Colonic mucosa (tissue), 4 donors: ENCODE measurements around the gene WDSUB1. TPM values are rescaled to one million over a fixed set of nuclear protein-coding genes. Genes with fewer than 3 reads are reported as not detected.

Experiments
- DNase-seq: peaks from one replicate; pipeline ENCODE4 v3.0.0-alpha.2; 2020
- H3K27ac ChIP-seq: fragments of 200-600 bp; one replicate; pipeline ENCODE4 v1.8.0; 2021
- H3K27me3 ChIP-seq: fragments of 200-600 bp; one replicate; pipeline ENCODE4 v1.8.0; 2021
- H3K36me3 ChIP-seq: fragments of 200-600 bp; one replicate; pipeline ENCODE4 v1.8.0; 2021
- H3K4me1 ChIP-seq: fragments of 200-600 bp; one replicate; pipeline ENCODE4 v1.8.0; 2021; ENCODE audit warnings: mild to moderate bottlenecking
- H3K4me3 ChIP-seq: fragments of 200-600 bp; one replicate; pipeline ENCODE4 v1.8.0; 2021
- H3K9ac ChIP-seq, 2 donors: one replicate each; pipeline ENCODE4 v1.7.0; 2013; ENCODE audit warnings: control low read depth in 2 of 2, low read depth in 2 of 2, low read length in 2 of 2
- H3K9me3 ChIP-seq: fragments of 200-600 bp; one replicate; pipeline ENCODE4 v1.8.0; 2021
- CTCF ChIP-seq: fragments of 200-600 bp; IDR thresholded peaks from one replicate; pipeline ENCODE4 v1.8.0; 2022; ENCODE audit warnings: antibody characterized with exemption, mild to moderate bottlenecking
- intact Hi-C: fragments of 100-400 bp; cut with DNase I; formaldehyde crosslinking; loops from one replicate; pipeline ENCODE4 v1.14.1; 2022
- total RNA-seq, 2 donors: library from RNA; stranded (reverse); fragmentation: NEBNext Ultra II Directional in 1 of 2; extraction: Animal tissue kit (Norgen Biotek cat#: 25700) in 1 of 2; gene quantifications; one replicate each; pipeline ENCODE4 v1.2.1, GENCODE V29; 2021
- donor health status: healthy.
- donor health status: DM: no; HTN: no; CAD: no.
- donor health status: DM: no; HTN: no; CAD: no.

Gene WDSUB1
- total RNA-seq, 2 donors from 2014 or later, result 7.2 to 7.5 TPM

- Histone ChIP-seq H3K36me3 (no peaks in the 10 kb centered on the region), H3K27ac (no peak overlapping the region), H3K9me3 (no peaks in the 10 kb centered on the region), H3K4me1 (no peaks in the 10 kb centered on the region), H3K9ac (no peak overlapping the region), H3K4me3 (no peak overlapping the region), H3K27me3 (no peaks in the 10 kb centered on the region)
- no peak for TF ChIP-seq CTCF
- intact Hi-C loops, result no loop called here
- no peak for DNase-seq
Measured at GRCh38 chr2:159300586-159300985, 14.1 kb upstream of the WDSUB1 start.

- DNase-seq, result no peak
- intact Hi-C loops, result no loop called here
- H3K27ac ChIP-seq, result no peak overlapping the region
Measured at GRCh38 chr2:159298967-159299366, 12.5 kb upstream of the WDSUB1 start.

GRCh38 chr2:159297042-159297707 is 10.7 kb upstream of the WDSUB1 start:
- Histone ChIP-seq H3K27ac (no peak overlapping the region), H3K27me3 (no peaks in the 10 kb centered on the region), H3K4me1 (no peaks in the 10 kb centered on the region), H3K4me3 (no peak overlapping the region), H3K9me3 (no peaks in the 10 kb centered on the region), H3K9ac (no peak overlapping the region), H3K36me3 (no peaks in the 10 kb centered on the region)
- intact Hi-C loops, result no loop called here
- TF ChIP-seq CTCF, result no peak
- DNase-seq, result no peak

More at GRCh38 chr2:159298967-159299366, 12.5 kb upstream of the WDSUB1 start:
- no peak overlapping the region for H3K4me3 ChIP-seq
- no peaks in the 10 kb centered on the region for H3K27me3 ChIP-seq
- H3K36me3 ChIP-seq, result no peaks in the 10 kb centered on the region
- no peaks in the 10 kb centered on the region for H3K9me3 ChIP-seq
- TF ChIP-seq CTCF, result no peak
- no peak overlapping the region for H3K9ac ChIP-seq
- no peaks in the 10 kb centered on the region for H3K4me1 ChIP-seq

GRCh38 chr2:159292157-159292556 is 5.7 kb upstream of the WDSUB1 start:
- H3K4me1 ChIP-seq, result no peaks in the 10 kb centered on the region
- H3K9me3 ChIP-seq, result no peaks in the 10 kb centered on the region
- no peak overlapping the region for H3K27ac ChIP-seq
- intact Hi-C loops, result no loop called here
- no peaks in the 10 kb centered on the region for H3K27me3 ChIP-seq
- no peak overlapping the region for H3K9ac ChIP-seq
- H3K36me3 ChIP-seq, result no peaks in the 10 kb centered on the region
- no peak overlapping the region for H3K4me3 ChIP-seq
- no peak for TF ChIP-seq CTCF
- DNase-seq, result no peak

- H3K27ac ChIP-seq, result no peak overlapping the region
- H3K36me3 ChIP-seq, result no peaks in the 10 kb centered on the region
- DNase-seq, result peak; percentile 24
- H3K9ac ChIP-seq, result no peak overlapping the region
- no peaks in the 10 kb centered on the region for H3K27me3 ChIP-seq
- no peak overlapping the region for H3K4me3 ChIP-seq
- no peak for TF ChIP-seq CTCF
- intact Hi-C loops, result no loop called here
- no peaks in the 10 kb centered on the region for H3K4me1 ChIP-seq
- no peaks in the 10 kb centered on the region for H3K9me3 ChIP-seq
Measured at GRCh38 chr2:159290289-159290907, 3.9 kb upstream of the WDSUB1 start.
